Measurements from ENCODE around the gene IL31. TPM values are rescaled to one million over a fixed set of nuclear protein-coding genes. Genes with fewer than 3 reads are reported as not detected.

The IL31 gene
- total and polyA plus RNA-seq, 2 donors (not counting 3 experiments of a cell fraction or from before 2014, with no cell fraction given), result not detected

- no peak for TF ChIP-seq EZH2 (IDR thresholded peaks at IDR 0.05; ENCODE audit: borderline replicate concordance, low read depth, low read length, severe bottlenecking)
- no peak for TF ChIP-seq GATA2 (IDR thresholded peaks at IDR 0.05; ENCODE audit: insufficient read depth, insufficient read length, low read depth, low read length)
- TF ChIP-seq POLR2AphosphoS5 (IDR thresholded peaks at IDR 0.05; ENCODE audit: insufficient read depth, low read depth, low read length), result no peak
- TF ChIP-seq MAX (IDR thresholded peaks at IDR 0.05; ENCODE audit: insufficient read depth, insufficient read length), result no peak
- TF ChIP-seq FOS (IDR thresholded peaks at IDR 0.05; ENCODE audit: borderline replicate concordance, insufficient read depth, low read length), result no peak
- no peak for TF ChIP-seq JUN (IDR thresholded peaks at IDR 0.05; ENCODE audit: borderline replicate concordance, insufficient read depth, insufficient read length, low read depth)
- TF ChIP-seq POLR2A (IDR thresholded peaks at IDR 0.05; ENCODE audit: low read depth, low read length), result no peak
- Histone ChIP-seq H3K4me2 (ENCODE audit: insufficient read depth, low read length) (no peak overlapping the region), H3K4me3 (replicated peaks in 1 of 3; ENCODE audit: insufficient read depth in 1 of 3, low read depth in 1 of 3, low read length in 3 of 3) (no peak overlapping the region), H3K79me2 (ENCODE audit: control insufficient read depth, insufficient read depth, low read length) (no peaks in the 10 kb centered on the region), H3K36me3 (ENCODE audit: control insufficient read depth in 2 of 2, extremely low read depth in 1 of 2, insufficient read depth in 2 of 2, low read length in 2 of 2) (no peaks in the 10 kb centered on the region), H3K9me1 (replicated peaks; ENCODE audit: control insufficient read depth, extremely low read depth, insufficient read depth, low read length) (no peaks in the 10 kb centered on the region), H3K9ac (replicated peaks; ENCODE audit: extremely low read depth, insufficient read depth, low read length) (no peak overlapping the region), H3K4me1 (ENCODE audit: control insufficient read depth, extremely low read depth, insufficient read depth, low read length) (no peaks in the 10 kb centered on the region), H3K27ac (ENCODE audit: insufficient read depth, low read depth, low read length) (no peak overlapping the region), H2AFZ (ENCODE audit: low read depth, low read length) (no peak overlapping the region), H3K27me3 (ENCODE audit: control insufficient read depth in 2 of 2, insufficient read depth in 2 of 2, low read length in 2 of 2) (no peaks in the 10 kb centered on the region), H3K9me3 (replicated peaks; ENCODE audit: control insufficient read depth, insufficient read depth, low read length) (no peaks in the 10 kb centered on the region), H4K20me1 (replicated peaks; ENCODE audit: control insufficient read depth, extremely low read depth, insufficient read depth, low read length) (no peaks in the 10 kb centered on the region)
- intact Hi-C loops (cut with micrococcal nuclease), result no loop called here
- ChIA-PET POLR2A (no interaction called here), CTCF (interaction anchor here (1.0 to 6.1 kb wide), 10 partner anchors 23 to 135 kb away, joined by 3 to 115 read pairs (median 8); no protein-coding TSS in a partner anchor)
- no peak for DNase-seq (ENCODE audit: low read depth, low spot score)
- BruUV-seq (replicated peaks), result no TSS peak
- dilution Hi-C loops (cut with MboI; ENCODE audit: extremely low pct_ligation_motif_present, low sequenced_read_pairs), result no loop called here
- no peak for FAIRE-seq
These were observed 15.8 kb upstream of the IL31 start for GRCh38 chr12:122189626-122190475.

Measured in endothelial cell of umbilical vein (primary cell).